Activated CD4-positive, alpha-beta T cell treated with anti-CD3 and anti-CD28 coated beads for 24 hours (primary cell): ENCODE data around the gene GLP2R.
"Not testable (repeated sequence)": the region's sequence is repeated elsewhere in the genome, so short reads cannot be mapped to it uniquely, and the experiment has no call there.

Experiments used
- DNase-seq, 2 donors: peaks; one replicate each; pipeline ENCODE4 v3.0.0-alpha.2; 2020; ENCODE audit warnings: low read depth in 2 of 2

Gene GLP2R

DNA sequence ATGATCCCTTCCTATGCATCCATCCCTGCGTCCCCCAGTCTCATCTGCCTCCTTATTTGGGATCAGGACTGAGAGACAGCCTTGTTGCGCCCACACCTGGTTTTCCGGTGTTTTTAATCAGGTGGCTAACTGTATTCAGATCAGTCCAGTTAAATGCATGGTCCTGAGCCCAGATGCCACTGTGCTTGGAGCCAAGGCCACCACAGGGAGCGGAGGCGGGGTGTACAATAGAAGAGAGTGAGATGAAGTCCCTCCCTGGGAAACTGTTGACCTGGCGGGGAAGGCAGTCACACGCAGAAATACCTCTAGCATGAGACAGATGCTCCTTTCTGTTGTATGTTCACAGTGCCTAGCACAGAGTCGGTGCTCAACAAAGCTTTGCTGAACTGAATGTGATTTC lies 73.1 kb downstream of the GLP2R start:
- no peak for DNase-seq

DNA sequence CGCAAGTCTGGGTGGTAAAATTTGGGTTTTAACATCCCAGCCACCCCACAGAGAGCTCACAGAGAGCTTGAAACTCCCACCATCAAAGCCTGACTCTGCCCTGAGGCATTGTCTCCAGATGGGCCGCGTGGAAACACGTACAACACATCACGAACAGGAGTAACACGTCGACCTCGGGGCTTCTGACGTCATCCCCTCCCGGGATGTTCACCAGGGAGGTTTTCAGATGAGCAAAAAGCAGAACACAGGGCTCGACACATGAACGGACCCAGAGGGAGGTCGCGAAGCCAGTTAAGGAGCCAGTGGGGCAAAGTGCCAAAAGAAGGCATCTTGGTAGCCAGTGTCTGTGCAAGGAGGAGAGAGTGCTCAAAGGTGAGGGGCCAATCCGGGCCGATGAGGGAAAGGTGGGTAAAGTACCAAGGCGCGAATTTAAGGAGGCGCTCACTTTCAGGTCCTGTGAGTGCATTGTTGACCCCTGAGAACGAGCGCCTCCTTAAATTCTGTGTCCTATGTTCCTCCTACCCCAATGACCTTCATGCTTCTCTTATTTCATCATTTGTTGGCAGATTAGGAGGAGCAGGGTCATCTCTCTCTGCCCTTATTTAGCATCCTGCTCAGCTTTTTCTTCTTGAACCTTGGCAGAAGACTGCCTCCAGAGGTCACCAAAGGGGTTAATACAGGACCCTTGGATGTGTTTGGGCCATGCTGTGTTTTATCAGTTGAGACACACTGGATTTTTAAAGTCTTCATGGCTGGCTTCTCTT lies 73.7 kb downstream of the GLP2R start:
- DNase-seq = no peak

DNA sequence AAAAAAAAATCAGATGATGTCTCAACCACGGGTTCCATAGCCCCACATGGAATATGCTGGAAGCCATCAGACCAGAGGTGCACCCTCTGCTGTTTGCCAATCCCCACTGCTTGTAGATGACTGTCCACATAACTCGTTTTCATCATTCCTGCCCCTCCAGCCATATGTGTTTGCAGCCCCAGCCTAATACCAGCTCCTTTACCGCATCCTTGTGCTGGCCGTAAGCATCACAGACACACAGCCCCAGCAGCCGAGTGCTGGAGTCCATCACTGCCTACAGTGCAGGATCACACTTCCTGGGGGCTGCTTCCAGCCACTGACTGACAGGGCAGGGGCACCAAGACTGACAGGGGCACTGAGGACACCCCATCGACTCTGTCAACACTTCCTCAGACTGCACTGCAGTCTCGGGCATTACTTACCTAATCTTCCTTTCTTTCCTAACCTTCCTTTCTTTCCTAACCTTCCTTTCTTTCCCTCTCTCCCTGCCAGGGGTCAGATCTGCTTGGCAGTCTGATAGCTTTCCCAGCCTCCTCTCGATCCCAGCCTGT lies 74.4 kb downstream of the GLP2R start:
- DNase-seq = no peak

DNA sequence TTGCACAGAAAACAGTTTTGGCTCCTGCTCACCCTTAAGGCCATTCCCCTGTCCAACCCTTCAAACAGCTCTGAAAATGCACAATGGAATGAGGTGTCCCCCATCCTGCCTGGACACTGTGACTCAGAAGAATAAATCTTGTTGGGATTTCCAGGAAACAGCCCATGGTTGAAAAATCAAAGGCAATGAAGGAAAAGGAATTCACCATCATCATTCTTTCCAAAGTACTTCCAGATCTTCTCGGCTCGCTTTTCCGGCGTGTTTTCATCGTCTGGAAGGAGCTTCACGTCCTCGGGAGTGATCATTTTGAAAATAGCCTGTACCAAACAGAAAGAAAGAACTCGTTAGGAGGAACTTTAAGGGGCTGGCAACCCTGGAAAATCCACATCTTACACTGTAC lies 75.1 kb downstream of the GLP2R start:
- no peak for DNase-seq

- no peak for DNase-seq
These were observed 76.4 kb downstream of the GLP2R start for GRCh38 chr17:9902120-9902519.

- no peak for DNase-seq
These were observed 78.8 kb downstream of the GLP2R start for GRCh38 chr17:9904277-9905077.

DNA sequence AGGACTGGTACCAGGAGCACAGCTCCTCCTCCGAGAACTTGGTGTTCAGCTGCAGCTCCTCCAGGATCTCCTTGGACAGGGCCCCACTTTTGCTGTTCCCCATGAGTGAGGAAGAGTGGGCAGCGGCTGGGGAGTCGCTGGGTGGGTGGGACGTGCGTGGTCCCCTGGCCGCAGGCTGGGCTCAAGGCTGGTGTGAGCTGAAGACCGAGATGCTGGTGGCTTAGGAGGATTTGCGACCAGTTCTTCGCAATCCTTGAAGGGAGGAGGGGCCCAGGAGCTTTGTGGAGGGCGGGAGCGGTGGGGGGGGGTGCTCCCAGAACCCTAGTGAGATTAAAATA lies 79.3 kb downstream of the GLP2R start, which contains the start of gene RCVRN:
Gene RCVRN, minus strand, starts transcription at position 194 of the 338 bp plus-strand sequence. Its CDS starts 91 bp downstream, at position 103.
- DNase-seq = no peak

DNA sequence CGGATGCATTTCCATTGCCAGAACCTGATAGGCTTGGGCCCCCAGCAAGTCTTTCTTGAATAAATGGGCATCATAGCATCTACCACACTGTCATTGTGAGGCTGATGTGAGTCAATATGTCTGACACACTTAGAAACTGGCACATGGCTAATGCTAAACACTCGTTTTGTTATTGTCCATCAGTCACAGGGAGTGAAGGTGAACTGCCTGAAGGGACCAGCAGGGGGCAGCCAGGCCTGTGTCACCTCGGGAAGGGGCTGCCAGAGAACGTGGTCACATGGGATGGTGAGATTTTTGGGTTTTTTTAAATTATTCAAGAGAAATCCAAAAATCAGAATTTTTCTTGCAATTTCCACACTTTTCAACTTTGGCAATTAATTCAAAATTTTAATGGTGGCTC lies 80.2 kb downstream of the GLP2R start:
- DNase-seq = no peak

DNA sequence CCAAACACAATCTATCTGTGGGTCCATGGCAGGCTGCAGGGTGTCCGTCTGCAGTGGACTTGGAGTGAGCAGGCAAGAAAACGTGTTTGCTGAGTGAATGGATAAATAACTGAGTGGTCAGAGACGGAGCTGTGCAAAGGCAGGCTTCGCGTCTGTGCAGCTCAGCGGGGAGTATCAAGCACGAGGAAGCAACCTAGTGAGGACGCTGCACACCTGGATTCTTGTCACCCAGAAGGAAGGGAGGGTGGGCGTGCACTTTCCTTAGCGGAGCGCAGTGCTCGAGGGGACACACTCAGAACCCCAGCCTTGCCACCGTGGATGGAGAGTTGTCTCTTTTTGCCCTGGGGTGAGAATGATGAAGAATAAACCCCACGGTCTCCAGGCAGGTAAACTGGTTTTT lies 80.9 kb downstream of the GLP2R start:
- DNase-seq = no peak

- DNase-seq = no peak
These were observed 81.4 kb downstream of the GLP2R start for GRCh38 chr17:9907131-9907530.

DNA sequence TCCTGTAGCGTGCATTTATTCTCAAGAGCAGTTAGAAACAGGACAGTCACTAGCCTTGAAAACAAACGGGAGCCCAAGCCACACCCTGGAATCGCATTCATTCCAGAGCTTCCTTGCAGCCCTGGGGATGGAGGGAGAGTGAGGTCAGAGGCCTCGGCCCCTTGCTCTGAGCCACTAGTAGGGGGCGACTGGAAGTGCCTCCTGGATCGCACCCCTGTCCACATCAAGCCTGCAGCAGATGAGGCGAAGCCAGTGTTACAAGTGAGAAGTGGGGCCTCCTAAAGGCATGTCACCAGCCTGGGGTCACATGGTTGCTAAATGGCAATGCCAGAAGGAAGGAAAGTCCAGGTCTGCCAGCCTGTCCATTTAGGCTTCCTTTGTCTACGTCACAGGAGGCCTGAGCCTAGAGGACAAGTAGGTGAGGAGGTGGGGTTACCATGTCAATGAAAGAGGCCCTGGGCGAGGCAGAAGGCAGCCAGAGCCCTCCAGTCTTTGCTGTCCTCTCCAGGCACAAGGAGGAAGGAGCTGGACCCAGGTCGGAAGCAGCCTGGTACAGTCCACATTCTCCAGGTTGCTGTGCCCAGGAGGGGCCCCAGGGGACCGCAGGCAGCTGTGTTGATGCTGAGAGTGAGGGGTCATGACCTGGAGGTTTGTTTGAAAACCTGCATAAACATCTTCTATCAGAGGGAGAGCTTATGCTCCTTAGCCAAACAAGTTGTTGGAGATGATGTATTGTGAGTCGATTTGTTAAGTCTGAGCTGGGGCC lies 82.3 kb downstream of the GLP2R start:
- no peak for DNase-seq

GRCh38 chr17:9908649-9909042 lies 82.9 kb downstream of the GLP2R start:
- DNase-seq = no peak

GRCh38 chr17:9911089-9911488 lies 85.4 kb downstream of the GLP2R start:
- DNase-seq = no peak

- DNase-seq = no peak
These were observed 86.7 kb downstream of the GLP2R start for GRCh38 chr17:9912121-9913099.

DNA sequence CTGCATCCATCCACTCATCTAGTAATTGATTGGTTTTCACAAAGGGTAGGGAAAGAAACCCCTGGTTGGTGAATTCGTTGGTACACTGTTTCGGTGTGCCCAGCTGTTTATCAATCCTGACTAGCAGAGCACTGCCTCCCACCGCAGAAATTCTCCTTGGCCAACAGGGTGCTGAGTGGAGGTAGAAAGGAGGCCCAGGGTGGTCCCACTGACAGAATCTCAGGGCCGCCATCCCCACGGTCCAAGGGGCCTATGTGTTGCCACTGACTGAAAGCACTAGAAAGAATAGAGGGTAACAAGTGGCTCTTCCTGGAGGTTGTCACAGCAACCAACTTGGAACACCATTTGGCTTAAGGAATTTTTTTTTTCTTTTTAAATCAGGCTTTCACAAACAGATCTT lies 87.8 kb downstream of the GLP2R start:
- no peak for DNase-seq

GRCh38 chr17:9916108-9916507 lies 90.4 kb downstream of the GLP2R start:
- DNase-seq = no peak

GRCh38 chr17:9917131-9917530 lies 91.4 kb downstream of the GLP2R start:
- no peak for DNase-seq

- DNase-seq = no peak
These were observed 92.1 kb downstream of the GLP2R start for GRCh38 chr17:9917801-9918200.

GRCh38 chr17:9918352-9918751 lies 92.6 kb downstream of the GLP2R start:
- DNase-seq = no peak

- no peak for DNase-seq
These were observed 93.2 kb downstream of the GLP2R start for GRCh38 chr17:9918804-9919352.

GRCh38 chr17:9921216-9921615 lies 95.5 kb downstream of the GLP2R start:
- DNase-seq = not testable (repeated sequence)
